Keratinocyte (primary cell): Measurements from ENCODE around the gene SMURF1. TPM values are rescaled to one million over a fixed set of nuclear protein-coding genes. Genes with fewer than 3 reads are reported as not detected.

ENCODE experiments used
- DNase-seq: peaks from one replicate; pipeline ENCODE4 v3.0.0-alpha.2; 2011; ENCODE audit warnings: low read depth, missing footprints, low spot score
- FAIRE-seq: peaks from 2 replicates; lab custom pipeline; 2011; peaks lifted over from hg19 to GRCh38; lab: Jason Lieb, UNC
- H2AFZ ChIP-seq: 2 replicates; pipeline ENCODE4 v1.6.0; 2012; ENCODE audit warnings: low read length, control low read depth, inconsistent platforms; ENCODE audit not compliant: control insufficient read depth
- H3K27ac ChIP-seq: 2 replicates; pipeline ENCODE4 v1.5.1; 2011; ENCODE audit warnings: low read length; ENCODE audit not compliant: control insufficient read depth, insufficient read depth
- H3K27me3 ChIP-seq: 3 replicates; pipeline ENCODE4 v1.6.0; 2011; ENCODE audit warnings: low read length; ENCODE audit not compliant: control insufficient read depth, insufficient read depth; ENCODE audit errors: extremely low read depth
- H3K36me3 ChIP-seq, 2 experiments: 2 replicates in 1 of 2; 3 replicates in 1 of 2; pipeline ENCODE4 v1.5.1; 2011; ENCODE audit warnings: low read length in 2 of 2, mild to moderate bottlenecking in 1 of 2; ENCODE audit not compliant: control insufficient read depth in 2 of 2, insufficient read depth in 2 of 2; ENCODE audit errors: extremely low read depth in 1 of 2
- H3K4me1 ChIP-seq: 3 replicates; pipeline ENCODE4 v1.5.1; 2011; ENCODE audit warnings: low read length; ENCODE audit not compliant: control insufficient read depth, insufficient read depth; ENCODE audit errors: extremely low read depth
- H3K4me2 ChIP-seq: 3 replicates; pipeline ENCODE4 v1.6.0; 2011; ENCODE audit warnings: low read depth, low read length; ENCODE audit not compliant: control insufficient read depth, insufficient read depth; ENCODE audit errors: extremely low read depth
- H3K4me3 ChIP-seq, 3 experiments: fragments of 200-600 bp in 1 of 3; sonication (generic) in 1 of 3; 2 replicates in 2 of 3; 3 replicates in 1 of 3; pipeline ENCODE4 v1.5.1; 2011 to 2016; ENCODE audit warnings: low read length in 3 of 3, mild to moderate bottlenecking in 3 of 3, control low read depth in 2 of 3, inconsistent platforms in 1 of 3, low read depth in 1 of 3, mixed read lengths in 1 of 3, mixed run types in 1 of 3, moderate library complexity in 1 of 3; ENCODE audit not compliant: control insufficient read depth in 2 of 3, insufficient read depth in 2 of 3; ENCODE audit errors: extremely low read depth in 1 of 3
- H3K79me2 ChIP-seq: 2 replicates; pipeline ENCODE4 v1.6.0; 2012; ENCODE audit warnings: low read length; ENCODE audit not compliant: control insufficient read depth, insufficient read depth
- H3K9ac ChIP-seq: 3 replicates; pipeline ENCODE4 v1.6.0; 2011; ENCODE audit warnings: low read length; ENCODE audit not compliant: control insufficient read depth, insufficient read depth; ENCODE audit errors: extremely low read depth
- H3K9me1 ChIP-seq: 3 replicates; pipeline ENCODE4 v1.6.0; 2011; ENCODE audit warnings: low read length; ENCODE audit not compliant: control insufficient read depth, insufficient read depth; ENCODE audit errors: extremely low read depth
- H3K9me3 ChIP-seq: 2 replicates; pipeline ENCODE4 v1.5.1; 2012; ENCODE audit warnings: low read depth, low read length; ENCODE audit not compliant: control insufficient read depth
- H4K20me1 ChIP-seq: 3 replicates; pipeline ENCODE4 v1.6.0; 2011; ENCODE audit warnings: low read length; ENCODE audit not compliant: control insufficient read depth, insufficient read depth; ENCODE audit errors: extremely low read depth
- CTCF ChIP-seq, 3 experiments: IDR thresholded peaks in 1 of 3; conservative IDR thresholded peaks in 1 of 3; optimal IDR thresholded peaks in 1 of 3; 2 replicates in 2 of 3; 3 replicates in 1 of 3; pipeline versions ENCODE3 to v1.5.1; 2011; ENCODE audit warnings: low read length in 3 of 3, mild to moderate bottlenecking in 3 of 3, moderate library complexity in 2 of 3, control low read depth in 1 of 3, inconsistent platforms in 1 of 3; ENCODE audit not compliant: insufficient read depth in 2 of 3; ENCODE audit errors: extremely low read depth in 1 of 3
- EZH2 ChIP-seq: IDR thresholded peaks from one replicate; pipeline ENCODE4 v1.6.1; 2012; ENCODE audit warnings: inconsistent platforms, mild to moderate bottlenecking, low read length, moderate library complexity
- dilution Hi-C: fragments of 300-500 bp; cut with MboI; formaldehyde crosslinking; loops from one replicate; pipeline ENCODE4 v1.7.0; 2020; ENCODE audit warnings: low sequenced_read_pairs; ENCODE audit not compliant: extremely low pct_ligation_motif_present
- polyA plus RNA-seq, 5 experiments: library from polyadenylated mRNA; depleted of rRNA in 3 of 5; stranded (reverse) in 3 of 5; stranded (forward) in 1 of 5; unstranded in 1 of 5; fragments of >200 nt; gene quantifications; 1 replicate in 1 of 5; 2 replicates in 3 of 5; 3 replicates in 1 of 5; pipeline versions ENCODE4 v1.2.1 to v1.2.3, GENCODE V29; 2011 to 2012; ENCODE audit warnings: missing spikeins in 2 of 5, low read depth in 1 of 5, low replicate concordance in 1 of 5

SMURF1 gene
- polyA plus RNA-seq, 1 donor (not counting 4 experiments of a cell fraction or from before 2014, with no cell fraction given) = 22.2 TPM

- dilution Hi-C loops = no loop called here
- H3K27ac ChIP-seq = no peak overlapping the region
- no peak for FAIRE-seq
- TF ChIP-seq EZH2 (no peak), CTCF (optimal IDR thresholded peaks at IDR 0.05 in 1 of 3, IDR thresholded peaks at IDR 0.05 in 1 of 3, conservative IDR thresholded peaks at IDR 0.05 in 1 of 3; ENCODE audit: extremely low read depth in 1 of 3, insufficient read depth in 2 of 3, low read length in 3 of 3) (no peak)
- H3K9me3 ChIP-seq = no peaks in the 10 kb centered on the region
- H3K79me2 ChIP-seq = peaks cover 8% of the 10 kb centered on the region
- H2AFZ ChIP-seq = no peak overlapping the region
- H3K9me1 ChIP-seq = no peaks in the 10 kb centered on the region
- no peak for DNase-seq
- H3K4me1 ChIP-seq = no peaks in the 10 kb centered on the region
- no peaks in the 10 kb centered on the region for H3K27me3 ChIP-seq
- H3K4me3 ChIP-seq = no peak overlapping the region
- peaks cover 41 to 51% of the 10 kb centered on the region in 2 experiments for H3K36me3 ChIP-seq
- H3K9ac ChIP-seq = no peak overlapping the region
- no peaks in the 10 kb centered on the region for H4K20me1 ChIP-seq
- H3K4me2 ChIP-seq = no peak overlapping the region
Observed at GRCh38 chr7:99038086-99038855, 105.6 kb downstream of the SMURF1 start.

- no peaks in the 10 kb centered on the region for H3K9me3 ChIP-seq
- no peak overlapping the region for H3K4me3 ChIP-seq
- no peak overlapping the region for H2AFZ ChIP-seq
- peaks cover 45 to 52% of the 10 kb centered on the region in 2 experiments for H3K36me3 ChIP-seq
- H3K9me1 ChIP-seq = no peaks in the 10 kb centered on the region
- peaks cover 5% of the 10 kb centered on the region for H3K79me2 ChIP-seq
- DNase-seq = no peak
- dilution Hi-C loops = no loop called here
- no peak for TF ChIP-seq CTCF (optimal IDR thresholded peaks at IDR 0.05 in 1 of 3, IDR thresholded peaks at IDR 0.05 in 1 of 3, conservative IDR thresholded peaks at IDR 0.05 in 1 of 3; ENCODE audit: extremely low read depth in 1 of 3, insufficient read depth in 2 of 3, low read length in 3 of 3)
- no peaks in the 10 kb centered on the region for H3K4me1 ChIP-seq
- H3K27ac ChIP-seq = no peak overlapping the region
- H3K4me2 ChIP-seq = no peak overlapping the region
- H3K27me3 ChIP-seq = no peaks in the 10 kb centered on the region
- H3K9ac ChIP-seq = no peak overlapping the region
- H4K20me1 ChIP-seq = no peaks in the 10 kb centered on the region
- FAIRE-seq = no peak
Observed at GRCh38 chr7:99037327-99037940, 106.5 kb downstream of the SMURF1 start.
